HG03520 (cell line): ENCODE results near the gene KCTD11.

ENCODE experiments used
- ATAC-seq: cut with Tn5 transposase; IDR thresholded peaks from one replicate; pipeline ENCODE4 v1.9.1; 2021; ENCODE audit warnings: mild to moderate bottlenecking, moderate library complexity; ENCODE audit not compliant: unreplicated experiment

Gene KCTD11

GRCh38 chr17:7374353-7374752 is 22.4 kb downstream of the KCTD11 start:
- no peak for ATAC-seq

- ATAC-seq = no peak
Measured at GRCh38 chr17:7379134-7379533, 27.2 kb downstream of the KCTD11 start.

DNA sequence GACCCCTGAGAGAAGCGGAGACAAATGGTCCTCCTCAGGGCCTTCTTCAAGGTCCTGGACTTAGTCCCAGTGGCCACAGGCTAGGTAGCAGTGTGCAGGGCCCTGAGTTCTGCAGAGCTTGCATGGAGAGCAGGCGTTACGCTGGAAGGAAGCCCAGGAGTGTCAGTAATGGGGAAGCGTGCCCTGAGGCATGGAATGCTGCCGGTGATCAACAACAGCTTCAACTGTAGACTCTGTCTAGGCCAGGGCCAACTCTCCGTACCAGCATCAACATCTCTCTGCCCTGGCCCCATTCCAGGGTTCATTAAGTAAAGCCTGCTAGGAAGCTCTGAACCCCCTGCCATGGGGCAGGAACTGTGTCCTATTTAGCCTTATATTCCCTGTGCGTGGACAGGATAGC is 28.4 kb downstream of the KCTD11 start:
- ATAC-seq = no peak

GRCh38 chr17:7380855-7381683 is 29.1 kb downstream of the KCTD11 start, which contains the start of gene TNK1:
Gene TNK1 (plus strand): TSS chr17:7381089. CDS start chr17:7382927, 1,838 bp downstream.
- no peak for ATAC-seq

- no peak for ATAC-seq
Measured at GRCh38 chr17:7382901-7383300, 30.9 kb downstream of the KCTD11 start.

- ATAC-seq = no peak
Measured at GRCh38 chr17:7383371-7383741, 31.4 kb downstream of the KCTD11 start.

- ATAC-seq = no peak
Measured at GRCh38 chr17:7383742-7384488, 32.0 kb downstream of the KCTD11 start.

DNA sequence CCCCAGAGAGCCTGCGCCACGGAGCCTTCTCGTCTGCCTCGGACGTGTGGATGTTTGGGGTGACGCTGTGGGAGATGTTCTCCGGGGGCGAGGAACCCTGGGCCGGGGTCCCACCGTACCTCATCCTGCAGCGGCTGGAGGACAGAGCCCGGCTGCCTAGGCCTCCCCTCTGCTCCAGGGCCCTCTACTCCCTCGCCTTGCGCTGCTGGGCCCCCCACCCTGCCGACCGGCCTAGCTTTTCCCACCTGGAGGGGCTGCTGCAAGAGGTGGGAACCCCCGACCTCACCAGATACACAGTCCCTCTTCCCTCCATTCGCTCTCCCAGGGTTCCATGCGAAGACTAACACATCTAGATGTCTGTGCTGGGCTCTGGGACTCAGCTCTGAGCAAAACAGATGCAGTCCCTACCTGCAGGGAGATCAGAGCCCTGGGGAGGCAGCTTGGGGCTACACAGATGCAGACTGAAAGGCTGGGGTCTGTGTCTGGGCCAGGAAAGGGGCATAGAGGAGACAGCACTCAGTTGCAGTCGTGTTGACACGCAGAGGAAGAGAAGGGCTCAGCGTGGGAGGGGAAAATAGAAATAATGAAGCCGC is 32.6 kb downstream of the KCTD11 start:
- ATAC-seq = no peak

DNA sequence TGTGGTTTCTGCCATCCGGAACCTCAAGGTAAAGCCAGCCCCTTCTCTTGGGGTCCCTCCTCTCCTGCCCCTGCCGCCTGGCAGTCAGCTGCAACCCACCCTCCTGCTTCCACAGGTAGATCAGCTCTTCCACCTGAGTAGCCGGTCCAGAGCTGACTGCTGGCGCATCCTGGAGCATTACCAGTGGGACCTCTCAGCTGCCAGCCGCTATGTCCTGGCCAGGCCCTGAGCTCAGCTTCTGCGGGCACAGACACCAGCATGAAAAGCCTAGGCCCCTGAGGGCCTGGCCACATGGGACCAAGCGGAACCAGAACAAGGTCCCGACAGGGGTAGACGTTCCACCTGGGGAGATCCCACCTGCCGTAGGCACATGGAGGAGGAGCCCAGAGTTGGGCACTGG is 36.9 kb downstream of the KCTD11 start:
- no peak for ATAC-seq

DNA sequence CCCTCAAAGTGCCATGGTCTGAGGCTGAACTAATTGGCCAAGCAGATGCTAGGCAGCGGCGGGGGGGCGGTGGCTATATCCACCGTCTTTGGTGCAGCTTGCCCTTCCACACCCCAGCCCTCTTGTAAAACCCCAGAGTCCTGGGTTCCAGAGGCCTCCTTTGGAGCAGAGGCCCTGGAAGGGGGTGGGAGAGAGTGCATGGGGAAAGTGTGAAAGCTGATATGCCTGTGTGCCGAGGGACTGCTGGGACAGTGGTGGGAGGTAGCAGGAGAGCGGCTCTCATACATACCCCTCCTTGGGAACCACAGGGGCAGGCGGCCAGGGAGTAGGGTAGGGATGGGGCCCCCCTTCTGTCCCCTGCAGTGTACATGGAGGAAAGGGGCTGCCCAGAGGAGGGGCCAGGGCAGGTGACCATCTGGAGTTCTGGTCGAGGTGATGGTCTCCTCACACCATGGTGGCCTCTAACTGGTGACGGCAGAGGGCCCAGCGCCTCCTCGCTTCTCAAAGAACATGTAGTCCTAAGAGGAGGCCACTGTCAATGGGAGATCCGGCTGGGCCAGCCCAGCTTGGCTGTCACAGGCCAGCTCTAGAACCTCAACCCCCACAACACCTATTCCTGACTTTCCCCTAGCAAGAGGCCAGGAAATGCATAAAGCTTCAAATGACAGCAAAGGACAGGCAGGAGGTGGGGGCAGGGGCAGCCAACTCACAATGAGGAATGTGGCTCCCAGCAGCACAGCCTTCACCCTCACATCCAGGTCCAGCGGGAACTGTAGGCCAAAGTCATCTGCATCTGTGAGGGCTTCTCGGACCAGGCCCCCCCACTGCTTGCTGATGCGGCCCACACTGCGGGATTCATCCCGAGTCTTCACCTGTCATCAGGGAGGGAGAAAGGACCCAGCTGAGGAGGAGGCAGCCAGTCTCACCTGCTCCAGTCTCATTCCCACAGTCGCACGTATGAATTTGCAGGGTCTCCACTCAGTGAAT is 38.3 kb downstream of the KCTD11 start:
- ATAC-seq = no peak

- ATAC-seq = no peak
Measured at GRCh38 chr17:7391307-7391706, 39.3 kb downstream of the KCTD11 start.

DNA sequence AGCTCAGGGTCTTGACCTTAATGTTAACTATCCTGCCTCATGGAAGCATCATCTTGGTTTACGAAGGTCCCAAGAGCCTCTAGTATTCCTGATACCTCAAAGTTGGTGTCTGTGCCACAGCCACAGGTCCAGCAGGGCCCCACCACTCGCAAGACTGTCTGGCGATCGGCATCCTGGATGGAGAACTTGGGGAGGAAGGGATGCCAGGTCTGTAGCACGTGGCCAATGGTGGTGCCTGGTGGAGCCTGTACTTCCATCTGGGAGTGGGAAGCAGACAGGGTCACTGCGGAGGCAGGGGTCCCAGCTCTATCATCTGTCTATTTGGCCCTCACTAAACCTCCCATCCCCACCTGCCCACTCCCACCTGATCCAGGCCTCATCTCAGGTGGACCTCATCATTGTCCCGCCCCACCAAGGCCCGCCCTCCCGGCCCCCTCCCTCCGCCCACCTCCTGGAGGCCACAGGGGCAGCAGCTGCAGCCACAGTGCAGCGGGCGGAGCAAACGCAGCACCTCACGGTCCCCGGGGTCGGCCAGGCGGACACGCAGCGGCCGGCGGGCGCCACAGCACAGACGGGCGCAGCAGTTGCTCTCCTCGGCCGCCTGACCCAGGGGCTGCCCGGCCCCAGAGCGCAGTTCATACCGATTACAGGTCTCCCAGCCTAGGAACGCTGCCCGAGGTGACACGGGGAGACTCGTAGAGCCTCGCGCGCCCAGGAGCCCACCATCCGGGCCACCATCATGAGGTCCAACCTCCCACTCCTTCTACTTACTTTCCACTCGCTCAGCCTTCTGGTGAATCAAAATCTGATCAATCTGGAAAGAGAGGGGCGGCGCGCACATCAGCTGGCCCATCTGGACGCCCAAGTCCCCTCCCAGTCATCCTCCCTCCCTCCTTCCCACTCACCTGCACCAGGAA is 41.0 kb downstream of the KCTD11 start:
- no peak for ATAC-seq

DNA sequence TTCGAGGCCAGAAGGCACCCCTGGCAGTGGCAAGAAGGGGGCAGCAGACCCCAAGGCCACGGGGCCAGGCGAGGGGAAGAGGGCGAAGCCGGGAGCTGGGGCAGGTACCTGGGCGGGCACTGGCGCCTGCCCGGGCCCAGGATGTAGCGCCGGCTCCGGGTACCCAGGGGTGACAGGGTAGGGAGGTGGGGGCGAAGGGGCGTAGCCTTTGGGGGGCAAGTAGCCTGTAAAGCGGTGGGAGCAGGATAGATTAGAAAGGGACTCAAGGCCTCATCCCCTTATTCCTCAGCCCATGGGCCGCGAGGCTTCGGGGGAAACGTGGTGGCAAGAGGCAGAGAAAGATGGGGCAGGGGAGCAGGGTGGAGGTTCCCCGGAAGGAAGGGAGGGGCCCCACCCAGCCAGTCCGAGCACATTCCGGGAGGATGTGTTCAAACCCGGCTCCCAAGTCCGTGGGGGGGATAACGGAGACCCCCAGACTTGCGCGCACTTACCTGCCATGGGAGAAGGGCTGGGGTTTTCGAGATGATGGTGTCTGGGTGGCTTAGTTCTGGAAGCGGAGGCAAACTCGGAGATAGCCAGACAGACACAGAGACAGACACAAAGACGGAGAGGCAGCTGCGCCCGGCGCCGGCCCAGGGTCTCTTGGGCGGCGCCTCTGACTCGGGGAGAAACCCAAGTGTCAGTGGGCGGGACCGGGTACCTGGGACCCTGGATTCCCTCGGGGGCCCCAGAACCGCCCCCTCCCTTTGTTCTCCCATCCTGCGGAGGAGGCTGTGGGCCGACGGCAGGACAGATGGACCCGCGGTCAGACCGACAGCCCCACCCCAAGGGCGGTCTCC is 41.9 kb downstream of the KCTD11 start:
- ATAC-seq = peak; percentile 38

DNA sequence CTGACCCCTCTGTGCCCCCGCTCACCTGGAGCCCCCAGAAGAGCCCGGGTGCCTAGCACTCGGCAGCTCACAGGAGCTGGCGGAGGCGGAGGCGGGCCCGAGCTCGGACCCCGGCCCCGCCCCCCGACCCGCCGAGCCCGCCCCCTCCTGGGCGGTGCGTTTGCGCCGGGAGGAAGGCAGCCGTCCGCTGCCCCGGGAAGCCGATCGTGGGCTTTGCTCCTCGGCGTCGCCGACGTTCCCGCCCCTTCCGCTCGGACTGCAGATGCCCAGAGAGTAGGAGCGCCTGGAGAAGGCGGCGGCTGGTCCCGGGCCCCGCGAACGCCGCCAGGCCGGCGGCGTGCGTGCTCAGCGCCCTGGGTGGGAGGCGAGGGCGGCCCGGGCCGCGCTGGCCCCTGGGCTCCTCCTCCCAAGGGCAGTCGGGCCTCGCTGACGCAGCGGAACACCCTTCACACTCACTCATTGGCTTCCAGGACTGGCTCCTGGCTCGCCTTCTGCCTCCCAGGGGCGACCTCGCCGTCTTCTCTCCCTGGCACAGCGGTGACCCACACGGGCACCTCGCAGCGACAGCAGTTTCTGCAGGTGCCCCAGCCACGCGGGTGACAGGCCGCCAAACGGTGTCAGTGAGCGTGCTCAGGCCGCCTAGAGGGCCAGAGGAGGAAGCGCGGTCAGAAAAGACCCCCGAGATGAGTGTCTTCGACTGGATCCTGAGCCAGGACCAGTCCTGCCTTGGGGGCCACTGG is 42.7 kb downstream of the KCTD11 start, which contains the start of gene PLSCR3:
Gene PLSCR3 (minus strand): TSS at position 74 of the 740 bp plus-strand sequence. CDS start 415 bp downstream, outside the sequence.
- ATAC-seq = peak; percentile 66

DNA sequence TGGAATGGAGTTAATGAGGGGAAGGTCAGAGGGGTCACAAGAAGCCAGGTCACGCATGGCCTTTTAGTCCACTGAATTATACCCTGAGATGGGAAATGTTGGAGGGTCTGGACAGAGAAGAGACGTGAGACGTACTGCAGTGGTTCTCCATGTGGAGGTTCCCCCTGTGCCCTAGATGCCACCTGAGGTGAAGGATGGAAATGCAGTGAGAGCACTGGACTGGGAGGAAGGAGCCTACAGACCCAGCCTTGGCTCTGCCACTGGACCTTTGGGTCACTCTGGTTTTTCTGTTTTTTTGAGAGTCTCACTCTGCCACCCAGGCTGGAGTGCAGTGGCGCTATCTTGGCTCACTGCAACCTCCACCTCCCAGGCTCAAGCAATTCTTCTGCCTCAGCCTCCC is 44.2 kb downstream of the KCTD11 start:
- no peak for ATAC-seq

DNA sequence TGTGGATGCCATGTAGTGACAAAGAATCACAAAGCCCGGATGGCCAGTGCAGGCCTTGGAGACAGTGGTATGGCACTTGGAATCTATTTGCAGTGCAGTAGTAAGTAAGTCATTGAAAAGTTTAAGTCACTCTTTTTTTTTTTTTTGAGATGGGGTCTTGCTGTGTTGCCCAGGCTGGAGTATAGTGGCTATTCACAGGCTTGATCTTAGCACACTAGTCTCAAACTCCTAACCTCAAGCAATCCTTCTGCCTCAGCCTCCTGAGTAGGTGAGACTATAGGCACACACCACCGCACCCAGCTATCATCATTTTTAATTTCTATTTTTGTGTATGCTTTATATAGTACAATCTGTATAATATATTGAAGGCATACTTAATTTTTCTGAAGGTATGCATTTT is 46.6 kb downstream of the KCTD11 start:
- no peak for ATAC-seq

DNA sequence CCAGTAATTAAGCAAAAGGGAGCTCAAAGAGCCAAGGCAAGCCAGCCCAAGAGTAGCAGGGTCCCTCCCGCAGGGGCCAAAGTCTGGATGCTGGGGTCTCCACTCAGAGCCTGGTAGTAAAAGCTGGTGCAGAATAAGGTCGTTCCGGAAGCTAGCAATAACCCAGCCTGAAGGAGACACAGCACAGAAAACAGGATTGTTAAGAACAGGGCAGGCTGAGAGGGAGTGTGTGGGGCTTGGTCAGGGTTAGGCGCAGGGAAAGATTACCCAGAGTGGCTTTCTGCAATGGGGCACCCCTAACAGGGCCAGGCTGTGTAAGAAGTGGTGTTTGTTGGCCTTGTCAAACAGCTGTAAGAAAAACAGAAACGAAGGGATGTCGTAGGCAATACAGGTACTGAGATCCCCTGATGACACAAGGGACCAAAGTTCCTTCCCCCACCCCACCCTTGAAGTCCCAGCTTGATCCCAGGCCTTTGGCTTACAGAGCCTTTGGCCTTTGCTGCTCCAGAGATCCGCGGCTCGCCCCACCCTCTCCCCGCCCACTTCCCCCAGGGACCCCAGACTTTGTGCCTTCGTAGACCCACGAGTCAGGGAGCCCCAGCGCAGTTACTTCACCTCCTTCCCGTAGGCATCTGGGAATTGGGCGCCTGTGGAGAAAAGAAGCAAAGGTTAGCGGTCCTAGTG is 51.2 kb downstream of the KCTD11 start:
- ATAC-seq = no peak

- no peak for ATAC-seq
Measured at GRCh38 chr17:7403727-7403976, 51.7 kb downstream of the KCTD11 start.
